ENCODE data around the gene OR6B1. TPM values are rescaled to one million over a fixed set of nuclear protein-coding genes. Genes with fewer than 3 reads are reported as not detected.

Gene OR6B1
- total and polyA plus RNA-seq, 2 donors (not counting 3 experiments of a cell fraction or from before 2014, with no cell fraction given) = not detected

DNA sequence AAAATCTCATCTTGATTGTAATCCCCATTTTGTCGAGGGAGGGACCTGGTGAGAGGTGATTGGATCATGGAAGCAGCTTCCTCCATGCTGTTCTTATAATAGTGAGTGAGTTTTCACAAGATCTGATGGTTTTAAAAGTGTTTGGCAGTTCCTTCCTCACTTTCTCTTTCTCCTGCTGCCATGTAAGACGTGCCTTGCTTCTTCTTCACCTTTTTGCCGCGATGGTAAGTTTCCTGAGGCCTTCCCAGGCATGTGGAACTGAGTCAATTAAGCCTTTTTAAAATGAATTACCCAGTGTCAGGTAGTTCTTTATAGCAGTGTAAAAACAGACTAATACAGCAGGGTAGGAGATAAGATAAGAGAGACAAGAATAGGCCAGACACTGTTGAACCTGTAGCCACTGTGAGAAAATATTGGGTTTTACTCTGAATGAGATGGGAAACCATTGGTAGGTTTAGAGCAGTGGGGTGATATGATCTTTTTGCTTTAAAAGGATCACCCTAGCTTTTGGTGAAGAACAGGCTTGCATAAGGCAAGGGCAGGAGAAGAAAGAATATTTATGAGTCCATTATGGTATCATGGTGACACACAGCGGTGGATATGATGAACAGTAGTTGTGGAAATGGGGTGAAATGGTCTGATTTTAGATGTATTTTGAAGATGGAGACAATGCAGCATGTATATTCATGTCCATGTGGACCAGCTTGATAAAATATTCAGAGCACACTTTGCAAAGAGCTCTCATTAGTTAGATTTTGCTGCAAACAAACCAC, 11.5 kb downstream of the OR6B1 start:
- TF ChIP-seq EZH2 (IDR thresholded peaks at IDR 0.05; ENCODE audit: borderline replicate concordance, low read depth, low read length, severe bottlenecking) (no peak), POLR2A (IDR thresholded peaks at IDR 0.05; ENCODE audit: low read depth, low read length) (no peak), FOS (IDR thresholded peaks at IDR 0.05; ENCODE audit: borderline replicate concordance, insufficient read depth, low read length) (no peak), POLR2AphosphoS5 (IDR thresholded peaks at IDR 0.05; ENCODE audit: insufficient read depth, low read depth, low read length) (no peak), JUN (IDR thresholded peaks at IDR 0.05; ENCODE audit: borderline replicate concordance, insufficient read depth, insufficient read length, low read depth) (no peak), MYC (IDR thresholded peaks at IDR 0.05; ENCODE audit: low read depth, low read length) (no peak)
- TF ChIP-seq, protein P1, sequence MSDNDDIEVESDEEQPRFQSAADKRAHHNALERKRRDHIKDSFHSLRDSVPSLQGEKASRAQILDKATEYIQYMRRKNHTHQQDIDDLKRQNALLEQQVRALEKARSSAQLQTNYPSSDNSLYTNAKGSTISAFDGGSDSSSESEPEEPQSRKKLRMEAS (IDR thresholded peaks at IDR 0.05; ENCODE audit: insufficient read depth, insufficient read length) = no peak
- TF ChIP-seq, protein P2, sequence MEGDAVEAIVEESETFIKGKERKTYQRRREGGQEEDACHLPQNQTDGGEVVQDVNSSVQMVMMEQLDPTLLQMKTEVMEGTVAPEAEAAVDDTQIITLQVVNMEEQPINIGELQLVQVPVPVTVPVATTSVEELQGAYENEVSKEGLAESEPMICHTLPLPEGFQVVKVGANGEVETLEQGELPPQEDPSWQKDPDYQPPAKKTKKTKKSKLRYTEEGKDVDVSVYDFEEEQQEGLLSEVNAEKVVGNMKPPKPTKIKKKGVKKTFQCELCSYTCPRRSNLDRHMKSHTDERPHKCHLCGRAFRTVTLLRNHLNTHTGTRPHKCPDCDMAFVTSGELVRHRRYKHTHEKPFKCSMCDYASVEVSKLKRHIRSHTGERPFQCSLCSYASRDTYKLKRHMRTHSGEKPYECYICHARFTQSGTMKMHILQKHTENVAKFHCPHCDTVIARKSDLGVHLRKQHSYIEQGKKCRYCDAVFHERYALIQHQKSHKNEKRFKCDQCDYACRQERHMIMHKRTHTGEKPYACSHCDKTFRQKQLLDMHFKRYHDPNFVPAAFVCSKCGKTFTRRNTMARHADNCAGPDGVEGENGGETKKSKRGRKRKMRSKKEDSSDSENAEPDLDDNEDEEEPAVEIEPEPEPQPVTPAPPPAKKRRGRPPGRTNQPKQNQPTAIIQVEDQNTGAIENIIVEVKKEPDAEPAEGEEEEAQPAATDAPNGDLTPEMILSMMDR (IDR thresholded peaks at IDR 0.05; ENCODE audit: extremely low read depth in 1 of 2, insufficient read depth in 1 of 2, low read depth in 1 of 2, low read length in 2 of 2) = no peak
- no peaks in the 10 kb centered on the region for H3K36me3 ChIP-seq (ENCODE audit: control insufficient read depth in 2 of 2, extremely low read depth in 1 of 2, insufficient read depth in 2 of 2, low read length in 2 of 2)
- no peaks in the 10 kb centered on the region for H4K20me1 ChIP-seq (replicated peaks; ENCODE audit: control insufficient read depth, extremely low read depth, insufficient read depth, low read length)
- H3K9me3 ChIP-seq (replicated peaks; ENCODE audit: control insufficient read depth, insufficient read depth, low read length) = no peaks in the 10 kb centered on the region
- H2AFZ ChIP-seq (ENCODE audit: low read depth, low read length) = no peak overlapping the region
- no peaks in the 10 kb centered on the region for H3K79me2 ChIP-seq (ENCODE audit: control insufficient read depth, insufficient read depth, low read length)
- dilution Hi-C loops (cut with MboI; ENCODE audit: extremely low pct_ligation_motif_present, low sequenced_read_pairs) = no loop called here
- H3K27ac ChIP-seq (ENCODE audit: insufficient read depth, low read depth, low read length) = no peak overlapping the region
- no peak overlapping the region for H3K9ac ChIP-seq (replicated peaks; ENCODE audit: extremely low read depth, insufficient read depth, low read length)
- ChIA-PET POLR2A (no interaction called here), CTCF (interaction anchor here (1.2 to 1.7 kb wide), 4 partner anchors 33 to 274 kb away, joined by 3 to 7 read pairs (median 6); no protein-coding TSS in a partner anchor)
- no peaks in the 10 kb centered on the region for H3K4me1 ChIP-seq (ENCODE audit: control insufficient read depth, extremely low read depth, insufficient read depth, low read length)
- H3K27me3 ChIP-seq (ENCODE audit: control insufficient read depth in 2 of 2, insufficient read depth in 2 of 2, low read length in 2 of 2) = peaks cover 0 to 3% of the 10 kb centered on the region in 2 experiments
- intact Hi-C loops (cut with micrococcal nuclease) = no loop called here
- H3K4me3 ChIP-seq (replicated peaks in 1 of 3; ENCODE audit: insufficient read depth in 1 of 3, low read depth in 1 of 3, low read length in 3 of 3) = no peak overlapping the region
- H3K4me2 ChIP-seq (ENCODE audit: insufficient read depth, low read length) = no peak overlapping the region
- DNase-seq (ENCODE audit: low read depth, low spot score) (no peak), FAIRE-seq (no peak)
- no peaks in the 10 kb centered on the region for H3K9me1 ChIP-seq (replicated peaks; ENCODE audit: control insufficient read depth, extremely low read depth, insufficient read depth, low read length)
- no TSS peak for BruUV-seq (replicated peaks)
